Endodermal cell (in vitro differentiated cells): ENCODE data around the gene SFRP5. TPM values are rescaled to one million over a fixed set of nuclear protein-coding genes. Genes with fewer than 3 reads are reported as not detected.

ENCODE experiments used
- DNase-seq: peaks from one replicate; pipeline ENCODE4 v3.0.0-alpha.2; 2017
- H3K27ac ChIP-seq: 2 replicates; pipeline ENCODE4 v1.5.1; 2013; ENCODE audit warnings: mild to moderate bottlenecking, low read depth, low read length, moderate library complexity
- H3K27me3 ChIP-seq: 2 replicates; pipeline ENCODE4 v1.6.1; 2013; ENCODE audit warnings: mild to moderate bottlenecking, low read length, moderate library complexity; ENCODE audit not compliant: insufficient read depth, control insufficient read depth, poor library complexity, severe bottlenecking
- H3K36me3 ChIP-seq: 2 replicates; pipeline ENCODE4 v1.7.0; 2013; ENCODE audit warnings: mild to moderate bottlenecking, low read length, moderate library complexity; ENCODE audit not compliant: control insufficient read depth, insufficient read depth
- H3K4me1 ChIP-seq: one replicate; pipeline ENCODE4 v1.7.0; 2013; ENCODE audit warnings: low read length; ENCODE audit not compliant: control insufficient read depth, insufficient read depth
- H3K4me3 ChIP-seq: 2 replicates; pipeline ENCODE4 v1.5.1; 2013; ENCODE audit warnings: mild to moderate bottlenecking, low read length, moderate library complexity
- H3K9ac ChIP-seq: 2 replicates; pipeline ENCODE4 v1.6.1; 2013; ENCODE audit warnings: mild to moderate bottlenecking, low read length, moderate library complexity; ENCODE audit not compliant: poor library complexity, severe bottlenecking; ENCODE audit errors: extremely low read depth
- H3K9me3 ChIP-seq: 2 replicates; pipeline ENCODE4 v1.6.1; 2013; ENCODE audit warnings: mild to moderate bottlenecking, low read length, moderate library complexity; ENCODE audit not compliant: control insufficient read depth
- H3K27ac Mint-ChIP-seq: 2 replicates; pipeline ENCODE4 v1.8.0; 2020; ENCODE audit warnings: mixed read lengths
- H3K27me3 Mint-ChIP-seq: 2 replicates; pipeline ENCODE4 v1.8.0; 2021; ENCODE audit warnings: mild to moderate bottlenecking, mixed read lengths; ENCODE audit not compliant: insufficient read depth
- H3K36me3 Mint-ChIP-seq: 2 replicates; pipeline ENCODE4 v1.8.0; 2020; ENCODE audit warnings: low read depth, mixed read lengths
- H3K4me1 Mint-ChIP-seq: 2 replicates; pipeline ENCODE4 v1.8.0; 2020; ENCODE audit warnings: mixed read lengths
- H3K4me3 Mint-ChIP-seq: 2 replicates; pipeline ENCODE4 v1.8.0; 2020; ENCODE audit warnings: mild to moderate bottlenecking, moderate library complexity, mixed read lengths
- H3K9me3 Mint-ChIP-seq: 2 replicates; pipeline ENCODE4 v1.8.0; 2020; ENCODE audit warnings: mild to moderate bottlenecking, mixed read lengths
- CTCF ChIP-seq: fragments of 200-600 bp; sonication (generic); conservative IDR thresholded peaks from 2 replicates; pipeline ENCODE4 v1.5.0; 2021; ENCODE audit warnings: antibody characterized with exemption, mild to moderate bottlenecking
- WGBS, 2 experiments: methylation state at CpG; one replicate each; pipeline versions ENCODE4 v1.1.5 to v1.1.7; 2013; ENCODE audit warnings: missing lambda C conversion rate in 2 of 2, mixed read lengths in 1 of 2; ENCODE audit not compliant: insufficient coverage in 1 of 2, insufficient read length in 1 of 2; 5-methylcytosine and 5-hydroxymethylcytosine counted together
- long read RNA-seq, 4 experiments: library from polyadenylated mRNA in 2 of 4; library from RNA in 1 of 4; library from capped mRNA in 1 of 4; stranded (forward) in 3 of 4; unstranded in 1 of 4; transcript quantifications; one replicate each; pipeline ENCODE4 v2.0.0, GENCODE V29; 2020 to 2021; ENCODE audit warnings: inconsistent platforms in 1 of 4
- polyA plus RNA-seq, 2 experiments: library from polyadenylated mRNA; stranded (reverse); fragments of 50-300 nt; gene quantifications; one replicate each; pipeline ENCODE4 v1.2.3, GENCODE V29; 2013
- total RNA-seq, 2 donors: library from RNA; stranded (reverse); fragmentation: NEBNext Ultra II Directional in 1 of 2; extraction: Animal tissue kit (Norgen Biotek cat#: 25700) in 1 of 2; gene quantifications; 2 replicates in 1 of 2; 3 replicates in 1 of 2; pipeline ENCODE4 v1.2.1, GENCODE V29; 2021

Gene SFRP5
- 1 to 10 TPM; 1.8 to 2.3 TPM for total RNA-seq
- polyA plus RNA-seq (2013, experiment 1 of 2), result 1.2 TPM
- 0.95 TPM for polyA plus RNA-seq (2013, experiment 2 of 2)
- long read RNA-seq, experiment 1, result 0 reads
- long read RNA-seq, experiment 2, partial matches to known transcripts, result 0 of 2 reads
- long read RNA-seq, experiment 2, other reads (novel, unspliced or antisense), result 0 of 2 reads
- long read RNA-seq, experiment 3, partial matches to known transcripts, result 0 of 1 reads
- long read RNA-seq, experiment 3, other reads (novel, unspliced or antisense), result 1 of 1 reads
- long read RNA-seq, experiment 4, result 0 reads

GRCh38 chr10:97771913-97772823 lies at the start of gene SFRP5:
TSS of gene SFRP5 (minus strand) at chr10:97771999. CDS start at chr10:97771833, 166 bp downstream.
- DNase-seq, result peak; percentile 75
- Mint-ChIP-seq H3K4me3 (peak within 1 kb of the TSS; percentile 55), H3K27me3 (peaks cover 83% of the 10 kb centered on the region), H3K27ac (no peak within 1 kb of the TSS), H3K4me1 (peaks cover 15% of the 10 kb centered on the region), H3K36me3 (peaks cover 11% of the 10 kb centered on the region), H3K9me3 (no peaks in the 10 kb centered on the region)
- Histone ChIP-seq H3K9me3 (no peaks in the 10 kb centered on the region), H3K36me3 (no peaks in the 10 kb centered on the region), H3K4me1 (peaks cover 6% of the 10 kb centered on the region), H3K27me3 (peaks cover 67% of the 10 kb centered on the region), H3K9ac (no peak within 1 kb of the TSS), H3K27ac (no peak within 1 kb of the TSS), H3K4me3 (peak within 1 kb of the TSS; percentile 75)
- 12 to 17% methylated on average over 28 to 44 of the region's 44 CpGs for whole genome bisulfite sequencing, 2 experiments
- TF ChIP-seq CTCF, result no peak

- H3K27me3 Mint-ChIP-seq, result no peaks in the 10 kb centered on the region
- no peak for DNase-seq
- no peak overlapping the region for H3K27ac ChIP-seq
- H3K4me1 ChIP-seq, result peaks cover 8% of the 10 kb centered on the region
- no peak overlapping the region for H3K27ac Mint-ChIP-seq
- H3K9me3 ChIP-seq, result no peaks in the 10 kb centered on the region
- H3K4me1 Mint-ChIP-seq, result peaks cover 11% of the 10 kb centered on the region
- H3K9ac ChIP-seq, result no peak overlapping the region
- no peaks in the 10 kb centered on the region for H3K36me3 Mint-ChIP-seq
- TF ChIP-seq CTCF, result no peak
- no peaks in the 10 kb centered on the region for H3K36me3 ChIP-seq
- H3K4me3 ChIP-seq, result no peak overlapping the region
- no peaks in the 10 kb centered on the region for H3K27me3 ChIP-seq
- no peak overlapping the region for H3K4me3 Mint-ChIP-seq
- no peaks in the 10 kb centered on the region for H3K9me3 Mint-ChIP-seq
- WGBS, 2 experiments, result 97% methylated on average over 6 to 7 of the region's 8 CpGs
Measured at GRCh38 chr10:97820096-97820704, 48.4 kb upstream of the SFRP5 start.

- no peak for TF ChIP-seq CTCF
- H3K9me3 Mint-ChIP-seq, result no peaks in the 10 kb centered on the region
- H3K27ac Mint-ChIP-seq, result no peak overlapping the region
- H3K27ac ChIP-seq, result no peak overlapping the region
- no peaks in the 10 kb centered on the region for H3K36me3 Mint-ChIP-seq
- no peak overlapping the region for H3K4me3 ChIP-seq
- no peak overlapping the region for H3K4me3 Mint-ChIP-seq
- H3K36me3 ChIP-seq, result no peaks in the 10 kb centered on the region
- H3K9me3 ChIP-seq, result no peaks in the 10 kb centered on the region
- H3K4me1 ChIP-seq, result no peaks in the 10 kb centered on the region
- no peak for DNase-seq
- H3K9ac ChIP-seq, result no peak overlapping the region
- peaks cover 2% of the 10 kb centered on the region for H3K4me1 Mint-ChIP-seq
- H3K27me3 Mint-ChIP-seq, result no peaks in the 10 kb centered on the region
- H3K27me3 ChIP-seq, result no peaks in the 10 kb centered on the region
Measured at GRCh38 chr10:97818572-97818971, 46.8 kb upstream of the SFRP5 start.
